HepG2 (cell line): Measurements from ENCODE around the gene OTUD4. TPM values are rescaled to one million over a fixed set of nuclear protein-coding genes. Genes with fewer than 3 reads are reported as not detected.

Experiments
- ADNP ChIP-seq: sonication (generic); formaldehyde crosslinking; IDR thresholded peaks from 2 replicates; pipeline ENCODE4 v1.4.0; 2020; ENCODE audit warnings: missing genetic modification reagents
- BCL3 ChIP-seq: sonication (generic); formaldehyde crosslinking; IDR thresholded peaks from 2 replicates; pipeline ENCODE4 v1.5.1; 2020; ENCODE audit warnings: mild to moderate bottlenecking, missing genetic modification reagents, moderate library complexity
- ELF4 ChIP-seq: sonication (generic); formaldehyde crosslinking; IDR thresholded peaks from 2 replicates; pipeline ENCODE4 v1.5.0; 2020; ENCODE audit warnings: missing genetic modification reagents, mild to moderate bottlenecking, moderate library complexity, borderline replicate concordance
- FLYWCH1 ChIP-seq: sonication (generic); formaldehyde crosslinking; IDR thresholded peaks from 2 replicates; pipeline ENCODE4 v1.8.1; 2023; ENCODE audit warnings: mild to moderate bottlenecking, missing genetic modification reagents
- HOXD1 ChIP-seq: sonication (generic); formaldehyde crosslinking; IDR thresholded peaks from 2 replicates; pipeline ENCODE4 v1.5.0; 2020; ENCODE audit warnings: missing genetic modification reagents
- KDM5A ChIP-seq: fragments of 200-600 bp; sonication (generic); IDR thresholded peaks from 2 replicates; pipeline ENCODE4 v1.7.0; 2018; ENCODE audit warnings: antibody characterized with exemption, mild to moderate bottlenecking, low read length, borderline replicate concordance
- MLX ChIP-seq: IDR thresholded peaks from 2 replicates; pipeline ENCODE4 v1.6.1; 2016
- MYPOP ChIP-seq: sonication (generic); formaldehyde crosslinking; IDR thresholded peaks from 2 replicates; pipeline ENCODE4 v1.8.1; 2023; ENCODE audit warnings: mild to moderate bottlenecking, moderate library complexity, missing genetic modification reagents
- ZBTB37 ChIP-seq: sonication (generic); formaldehyde crosslinking; IDR thresholded peaks from 2 replicates; pipeline ENCODE4 v1.4.0; 2020; ENCODE audit warnings: mild to moderate bottlenecking, missing genetic modification reagents
- ZNF124 ChIP-seq: sonication (generic); formaldehyde crosslinking; IDR thresholded peaks from 2 replicates; pipeline ENCODE4 v1.4.0; 2020; ENCODE audit warnings: missing genetic modification reagents
- ZNF143 ChIP-seq: sonication (generic); formaldehyde crosslinking; IDR thresholded peaks from 2 replicates; pipeline ENCODE4 v1.4.0; 2020; ENCODE audit warnings: missing genetic modification reagents
- ZNF235 ChIP-seq: sonication (generic); formaldehyde crosslinking; IDR thresholded peaks from 2 replicates; pipeline ENCODE4 v1.8.1; 2023; ENCODE audit warnings: mild to moderate bottlenecking, missing genetic modification reagents, borderline replicate concordance
- ZNF644 ChIP-seq: IDR thresholded peaks from 2 replicates; pipeline ENCODE4 v1.6.1; 2016; ENCODE audit warnings: low read depth
- ZNF747 ChIP-seq: sonication (generic); formaldehyde crosslinking; IDR thresholded peaks from 2 replicates; pipeline ENCODE4 v1.8.1; 2023; ENCODE audit warnings: missing genetic modification reagents, mild to moderate bottlenecking, borderline replicate concordance
- ZNF768 ChIP-seq: sonication (generic); formaldehyde crosslinking; IDR thresholded peaks from 2 replicates; pipeline ENCODE4 v1.4.0; 2020; ENCODE audit warnings: missing genetic modification reagents
- ZSCAN20 ChIP-seq: sonication (generic); formaldehyde crosslinking; IDR thresholded peaks from 2 replicates; pipeline ENCODE4 v1.4.0; 2020; ENCODE audit warnings: missing genetic modification reagents, mild to moderate bottlenecking, borderline replicate concordance
- polyA plus RNA-seq, 8 experiments: library from polyadenylated mRNA; depleted of rRNA in 3 of 8; stranded (reverse) in 7 of 8; unstranded in 1 of 8; fragments of >200 nt; fragmentation: Illumina TruSeq in 4 of 8; extraction: Trizol in 4 of 8; gene quantifications; 2 replicates each; pipeline versions ENCODE4 v1.2.1 to v1.2.3, GENCODE V29; 2011 to 2016; ENCODE audit warnings: low read depth in 4 of 8, missing spikeins in 1 of 8, mixed read lengths in 1 of 8; ENCODE audit not compliant: insufficient read depth in 1 of 8
- total RNA-seq, 5 experiments: library from RNA; depleted of rRNA; stranded (reverse); fragments of >200 nt; fragmentation: Illumina TruSeq; extraction: Trizol; gene quantifications; 2 replicates each; pipeline ENCODE4 v1.2.3, GENCODE V29; 2016; ENCODE audit warnings: low read depth in 1 of 5
- TF ChIP-seq, protein P1 (sequence below): sonication (generic); formaldehyde crosslinking; IDR thresholded peaks from 2 replicates; pipeline ENCODE4 v1.4.0; 2020; ENCODE audit warnings: mild to moderate bottlenecking, missing genetic modification reagents

Gene OTUD4
- total and polyA plus RNA-seq, 2 of the 13 experiments (the other 11 are each of a cell fraction or from before 2014, with no cell fraction given), result 16.1 to 18.0 TPM

- TF ChIP-seq, protein P1, sequence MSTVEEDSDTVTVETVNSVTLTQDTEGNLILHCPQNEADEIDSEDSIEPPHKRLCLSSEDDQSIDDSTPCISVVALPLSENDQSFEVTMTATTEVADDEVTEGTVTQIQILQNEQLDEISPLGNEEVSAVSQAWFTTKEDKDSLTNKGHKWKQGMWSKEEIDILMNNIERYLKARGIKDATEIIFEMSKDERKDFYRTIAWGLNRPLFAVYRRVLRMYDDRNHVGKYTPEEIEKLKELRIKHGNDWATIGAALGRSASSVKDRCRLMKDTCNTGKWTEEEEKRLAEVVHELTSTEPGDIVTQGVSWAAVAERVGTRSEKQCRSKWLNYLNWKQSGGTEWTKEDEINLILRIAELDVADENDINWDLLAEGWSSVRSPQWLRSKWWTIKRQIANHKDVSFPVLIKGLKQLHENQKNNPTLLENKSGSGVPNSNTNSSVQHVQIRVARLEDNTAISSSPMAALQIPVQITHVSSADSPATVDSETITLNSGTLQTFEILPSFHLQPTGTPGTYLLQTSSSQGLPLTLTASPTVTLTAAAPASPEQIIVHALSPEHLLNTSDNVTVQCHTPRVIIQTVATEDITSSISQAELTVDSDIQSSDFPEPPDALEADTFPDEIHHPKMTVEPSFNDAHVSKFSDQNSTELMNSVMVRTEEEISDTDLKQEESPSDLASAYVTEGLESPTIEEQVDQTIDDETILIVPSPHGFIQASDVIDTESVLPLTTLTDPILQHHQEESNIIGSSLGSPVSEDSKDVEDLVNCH, result no peak
- TF ChIP-seq ELF4 (CRISPR knock-in tag) (no peak), ZBTB37 (CRISPR knock-in tag) (peak; percentile 74; the same call in 1 of the 2 replicates), ZNF124 (peak; percentile 24; the same call in 1 of the 2 replicates), BCL3 (CRISPR knock-in tag) (peak; percentile 92), ZSCAN20 (CRISPR knock-in tag) (no peak), MYPOP (peak; percentile 45; the same call in 1 of the 2 replicates), HOXD1 (CRISPR knock-in tag) (peak; percentile 67; the same call in 1 of the 2 replicates), ZNF143 (peak; percentile 80), ZNF747 (CRISPR knock-in tag) (no peak), MLX (no peak), ZNF235 (CRISPR knock-in tag) (no peak; the same call in 1 of the 2 replicates), ADNP (CRISPR knock-in tag) (no peak), ZNF768 (CRISPR knock-in tag) (peak; percentile 64), KDM5A (peak; percentile 96), FLYWCH1 (CRISPR knock-in tag) (no peak), ZNF644 (CRISPR knock-in tag) (peak; percentile 77)
Observed at GRCh38 chr4:145097821-145098674, 82.3 kb downstream of the OTUD4 start, which contains the start of the genes ABCE1 and ANAPC10 (continued).
